Fibroblast of the aortic adventitia (primary cell): Measurements from ENCODE around the gene PCSK9. TPM values are rescaled to one million over a fixed set of nuclear protein-coding genes. Genes with fewer than 3 reads are reported as not detected.

Experiments used
- DNase-seq: peaks from one replicate; pipeline ENCODE4 v3.0.0-alpha.2; 2010; ENCODE audit warnings: low read depth
- H3K4me3 ChIP-seq: 2 replicates; pipeline ENCODE4 v1.5.1; 2011; ENCODE audit warnings: low read depth, mild to moderate bottlenecking, control low read depth, low read length, moderate library complexity
- CTCF ChIP-seq: IDR thresholded peaks from 2 replicates; pipeline ENCODE4 v1.5.1; 2011; ENCODE audit warnings: mild to moderate bottlenecking, low read length, control low read depth, inconsistent platforms; ENCODE audit not compliant: insufficient read depth
- total RNA-seq: library from RNA; depleted of rRNA; stranded (reverse); fragments of >200 nt; gene quantifications from 2 replicates; pipeline ENCODE4 v1.2.3, GENCODE V29; 2012; ENCODE audit warnings: low replicate concordance

The PCSK9 gene
- total RNA-seq, 1 donor, result 1.1 TPM

DNA sequence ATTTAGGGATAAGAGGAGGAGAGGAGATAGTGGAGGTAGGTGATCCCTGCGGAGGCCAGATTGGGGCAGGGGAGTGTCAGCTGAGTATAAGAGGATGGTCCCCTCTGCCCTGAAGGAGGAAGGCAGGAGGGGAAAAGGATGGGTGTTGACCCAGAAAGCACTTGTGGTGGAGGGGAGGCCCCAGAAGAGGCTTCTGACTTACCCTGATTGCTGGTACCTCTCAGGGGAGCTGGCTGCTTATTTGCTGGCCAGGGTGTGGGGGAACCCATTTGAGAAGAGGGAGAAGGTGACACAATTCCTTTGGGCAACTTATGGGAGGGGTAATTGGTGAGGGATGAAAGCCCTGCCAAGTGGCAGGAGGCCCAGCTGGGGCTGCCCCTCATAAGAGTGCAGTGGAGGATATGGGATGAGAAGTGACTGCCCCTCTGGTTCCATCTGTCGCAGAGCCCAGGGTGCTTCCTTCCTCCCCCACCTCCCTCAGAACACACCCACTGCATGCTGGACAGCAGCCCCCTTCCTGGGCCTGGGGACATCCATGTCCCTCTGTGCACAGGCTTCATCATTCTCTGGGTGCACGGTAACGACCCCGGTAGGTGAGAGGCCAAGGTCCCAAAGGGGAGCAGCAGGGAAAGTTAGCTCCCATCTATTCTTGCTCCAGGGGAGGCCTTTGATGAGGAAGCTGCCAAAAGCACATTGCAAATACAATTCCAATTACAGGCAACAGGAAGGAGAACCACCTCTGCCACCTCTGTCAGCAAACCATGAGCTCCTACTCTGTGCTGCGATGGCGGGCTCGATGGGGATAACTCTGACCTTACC lies 1.4 kb upstream of the PCSK9 start:
- no peak overlapping the region for H3K4me3 ChIP-seq
- no peak for DNase-seq
- no peak for TF ChIP-seq CTCF

GRCh38 chr1:55038552-55038838 lies 853 bp upstream of the PCSK9 start:
- no peak for TF ChIP-seq CTCF
- H3K4me3 ChIP-seq, result no peak overlapping the region
- no peak for DNase-seq

DNA sequence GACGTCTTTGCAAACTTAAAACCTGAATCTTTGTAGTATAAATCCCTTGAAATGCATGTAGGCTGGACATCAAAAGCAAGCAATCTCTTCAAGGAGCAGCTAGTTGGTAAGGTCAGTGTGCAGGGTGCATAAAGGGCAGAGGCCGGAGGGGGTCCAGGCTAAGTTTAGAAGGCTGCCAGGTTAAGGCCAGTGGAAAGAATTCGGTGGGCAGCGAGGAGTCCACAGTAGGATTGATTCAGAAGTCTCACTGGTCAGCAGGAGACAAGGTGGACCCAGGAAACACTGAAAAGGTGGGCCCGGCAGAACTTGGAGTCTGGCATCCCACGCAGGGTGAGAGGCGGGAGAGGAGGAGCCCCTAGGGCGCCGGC lies 390 bp upstream of the PCSK9 start:
- no peak for DNase-seq
- no peak for TF ChIP-seq CTCF
- H3K4me3 ChIP-seq, result no peak overlapping the region

DNA sequence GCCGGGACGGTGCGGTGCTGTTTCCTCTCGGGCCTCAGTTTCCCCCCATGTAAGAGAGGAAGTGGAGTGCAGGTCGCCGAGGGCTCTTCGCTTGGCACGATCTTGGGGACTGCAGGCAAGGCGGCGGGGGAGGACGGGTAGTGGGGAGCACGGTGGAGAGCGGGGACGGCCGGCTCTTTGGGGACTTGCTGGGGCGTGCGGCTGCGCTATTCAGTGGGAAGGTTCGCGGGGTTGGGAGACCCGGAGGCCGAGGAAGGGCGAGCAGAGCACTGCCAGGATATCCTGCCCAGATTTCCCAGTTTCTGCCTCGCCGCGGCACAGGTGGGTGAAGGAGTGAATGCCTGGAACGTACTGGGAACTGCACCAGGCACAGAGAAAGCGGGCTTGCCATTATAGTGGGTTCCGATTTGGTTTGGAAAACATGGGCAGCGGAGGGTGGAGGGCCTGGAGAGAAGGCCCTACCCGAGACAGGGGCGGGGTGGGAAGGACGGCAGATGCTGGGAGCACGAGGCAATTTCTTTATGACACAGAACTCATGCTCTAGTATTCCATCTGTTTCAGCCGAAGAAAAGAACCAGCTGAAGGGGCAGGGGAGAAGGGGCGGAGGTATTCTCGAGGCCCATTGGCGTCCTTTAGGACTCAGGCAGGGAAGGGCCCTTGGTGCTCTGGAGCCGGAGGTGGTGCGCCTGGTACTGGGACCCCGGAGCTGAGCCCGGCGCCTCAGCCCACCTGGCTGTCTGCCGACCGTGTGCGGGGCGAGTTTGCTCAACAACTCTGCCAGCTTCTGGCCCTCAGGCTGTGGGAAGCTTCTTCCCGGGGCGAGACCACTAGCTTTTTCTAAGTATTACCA lies 960 bp downstream of the PCSK9 start:
- no peak for DNase-seq
- peak overlapping the region; percentile 52 for H3K4me3 ChIP-seq
- TF ChIP-seq CTCF, result no peak

DNA sequence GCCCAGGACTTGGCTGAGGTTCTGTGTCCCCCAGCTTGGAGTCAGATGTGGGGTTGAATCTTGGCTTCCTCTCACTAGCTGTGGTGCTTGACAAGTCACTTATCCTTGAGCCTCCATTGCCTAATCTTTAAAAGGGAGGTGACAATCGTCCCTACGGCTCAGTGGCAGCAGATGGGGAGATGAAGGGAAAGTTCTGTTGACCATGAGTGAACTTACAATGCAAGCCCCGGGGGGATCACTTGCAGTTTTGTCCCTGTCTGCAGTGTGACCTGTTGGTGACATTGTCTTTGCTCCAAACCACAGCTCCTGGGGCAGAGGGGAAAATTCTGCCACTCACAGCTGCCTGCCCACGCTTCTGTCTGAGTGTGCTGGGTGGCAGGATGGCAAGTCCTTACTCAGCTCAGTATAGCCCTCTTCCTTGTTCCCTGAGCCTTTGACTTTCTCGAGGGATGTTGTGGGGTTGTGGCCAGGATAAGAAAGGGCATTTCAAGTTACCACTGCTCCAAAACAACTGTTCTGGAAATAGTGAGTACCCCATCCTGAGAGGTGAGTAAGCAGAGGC lies 1.7 kb downstream of the PCSK9 start:
- DNase-seq, result no peak
- no peak for TF ChIP-seq CTCF
- no peak overlapping the region for H3K4me3 ChIP-seq

DNA sequence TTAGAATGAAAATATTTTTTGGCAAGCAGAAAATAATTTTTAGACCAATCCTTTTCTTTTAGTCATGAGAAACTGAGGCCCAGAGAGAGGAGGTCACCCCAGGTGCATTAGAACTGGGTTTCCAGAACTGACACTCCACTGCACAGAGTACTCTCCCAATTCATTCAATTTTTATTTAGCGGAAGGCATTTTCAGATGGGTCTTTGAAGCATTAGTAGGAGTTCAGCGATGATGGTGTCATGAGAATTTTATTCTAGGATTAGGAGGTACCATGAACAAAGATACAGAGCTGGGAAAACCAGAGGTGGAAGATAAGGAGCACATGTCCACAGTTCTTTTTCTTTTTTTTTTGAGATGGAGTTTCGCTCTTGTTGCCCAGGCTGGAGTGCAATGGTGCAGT lies 2.3 kb downstream of the PCSK9 start:
- no peak for TF ChIP-seq CTCF
- no peak for DNase-seq

More for the DNA sequence above, 2.3 kb downstream of the PCSK9 start:
- no peak overlapping the region for H3K4me3 ChIP-seq
